CD4-positive, alpha-beta T cell treated with Interleukin-4 for 1 hour (primary cell): ENCODE results near the gene FCRL4.
A peak's percentile ranks its signal among the peaks of the same experiment; 100 is the strongest.

Experiments
- DNase-seq, 2 donors: peaks; one replicate each; pipeline ENCODE4 v3.0.0-alpha.2; 2020 to 2022

The FCRL4 gene

GRCh38 chr1:157597959-157598667, at the start of gene FCRL4:
Gene FCRL4 (minus strand): TSS chr1:157598085. CDS start chr1:157597944, 141 bp downstream.
- DNase-seq: no peak

GRCh38 chr1:157646144-157646543, 48.3 kb upstream of the FCRL4 start:
- no peak for DNase-seq

GRCh38 chr1:157641177-157641576, 43.3 kb upstream of the FCRL4 start:
- no peak for DNase-seq

DNA sequence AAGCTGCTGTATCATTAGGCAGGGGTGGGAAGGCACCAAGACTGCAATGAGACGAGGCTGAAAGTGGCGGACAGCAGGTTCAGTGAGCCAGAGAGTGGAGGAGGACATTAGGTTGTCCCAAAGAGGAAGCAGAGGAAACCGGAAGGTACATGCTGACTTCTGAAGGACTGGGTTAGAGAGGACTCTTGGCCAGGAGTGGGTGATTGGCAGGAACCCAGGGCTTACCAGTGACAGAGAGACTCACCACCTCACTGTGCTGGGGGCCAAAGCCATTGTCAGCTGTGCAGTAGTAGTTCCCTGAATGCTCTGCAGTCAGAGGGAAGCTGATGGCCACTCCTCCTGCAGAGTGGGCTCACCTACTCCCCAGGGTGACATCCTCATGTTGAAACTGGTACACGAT, 41.9 kb upstream of the FCRL4 start:
- no peak for DNase-seq

- peak in 1 of 2 donors; percentile 28 for DNase-seq
Measured at GRCh38 chr1:157628773-157629172, 30.9 kb upstream of the FCRL4 start.

DNA sequence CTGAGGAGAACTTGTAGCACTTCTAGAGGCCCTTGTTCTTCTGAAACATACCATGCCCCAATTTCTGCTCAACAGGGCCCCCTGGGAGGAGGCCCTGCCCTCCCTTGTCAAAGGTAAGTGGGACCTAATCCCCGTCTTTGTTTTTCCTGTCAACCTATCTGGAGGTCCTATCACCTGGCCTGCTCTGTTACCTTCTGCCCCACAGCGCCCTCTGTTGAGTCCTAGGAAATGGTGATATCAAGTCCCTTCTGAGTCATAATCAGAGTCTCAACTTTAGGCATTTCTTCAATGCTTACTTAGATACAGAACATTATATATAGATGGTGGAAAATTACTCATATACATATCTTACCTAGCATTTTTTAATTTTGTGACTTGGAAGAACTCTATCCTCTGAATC, 28.2 kb upstream of the FCRL4 start:
- DNase-seq: peak; percentile 2 to 26

GRCh38 chr1:157624471-157624870, 26.6 kb upstream of the FCRL4 start:
- DNase-seq: no peak

DNA sequence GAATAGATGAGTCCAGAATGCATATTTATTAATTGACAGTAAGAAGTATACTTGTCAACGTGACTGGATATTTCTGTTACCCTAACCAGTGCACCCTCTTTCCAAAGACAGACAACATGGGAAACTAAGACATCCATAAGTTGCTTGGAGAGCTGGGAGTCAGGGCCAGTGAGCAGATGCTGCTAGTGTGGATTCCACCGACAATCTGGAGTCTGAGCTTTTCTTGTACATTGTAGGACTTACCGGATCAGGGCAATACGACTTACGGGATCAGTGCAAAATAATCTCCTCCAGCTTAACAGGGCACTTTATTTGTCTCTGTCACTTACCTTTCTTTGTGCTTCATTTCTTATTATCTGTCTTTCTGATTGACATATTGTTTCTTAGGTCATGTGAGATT, 24.6 kb upstream of the FCRL4 start:
- DNase-seq: no peak

DNA sequence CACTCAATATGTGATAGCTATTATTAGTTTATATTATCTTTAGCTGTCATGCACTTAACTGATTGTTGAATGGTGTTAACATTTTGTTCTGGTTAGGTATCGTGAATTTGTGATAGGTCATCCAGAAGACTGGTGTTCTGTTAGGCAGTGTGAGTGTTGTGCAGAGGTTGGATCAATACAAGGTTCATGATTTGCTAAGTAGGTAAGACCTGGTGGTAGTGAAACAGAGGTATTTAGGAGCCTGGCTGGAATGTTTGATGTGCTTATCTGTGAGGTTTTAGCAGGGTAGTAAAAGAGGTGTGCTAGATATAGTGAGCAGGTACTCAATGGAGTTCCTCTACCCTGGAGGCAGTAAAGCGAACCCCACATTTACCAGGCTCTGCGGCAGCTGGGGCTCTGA, 20.3 kb upstream of the FCRL4 start:
- no peak for DNase-seq

DNA sequence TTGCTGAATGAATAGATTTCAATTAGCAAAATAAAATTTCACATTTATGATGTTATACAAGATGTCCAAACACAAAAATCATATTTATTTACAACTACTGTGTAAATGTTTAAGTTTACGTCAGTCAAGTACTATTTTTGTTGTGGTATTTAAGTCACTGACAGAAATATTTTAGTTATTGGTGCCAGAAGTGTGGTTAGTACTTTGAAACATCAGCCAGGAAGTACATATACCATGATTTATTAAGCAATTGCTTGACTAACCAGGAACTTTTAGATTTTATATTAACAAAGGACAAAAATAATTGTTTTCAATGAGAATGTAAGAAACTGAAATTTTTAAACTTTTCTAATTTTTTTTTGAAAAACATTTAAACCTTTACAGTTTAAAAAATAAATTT, 2.4 kb upstream of the FCRL4 start:
- no peak for DNase-seq

- no peak for DNase-seq
Measured at GRCh38 chr1:157596384-157596783, 1.5 kb downstream of the FCRL4 start.

- no peak for DNase-seq
Measured at GRCh38 chr1:157595356-157595755, 2.5 kb downstream of the FCRL4 start.

DNA sequence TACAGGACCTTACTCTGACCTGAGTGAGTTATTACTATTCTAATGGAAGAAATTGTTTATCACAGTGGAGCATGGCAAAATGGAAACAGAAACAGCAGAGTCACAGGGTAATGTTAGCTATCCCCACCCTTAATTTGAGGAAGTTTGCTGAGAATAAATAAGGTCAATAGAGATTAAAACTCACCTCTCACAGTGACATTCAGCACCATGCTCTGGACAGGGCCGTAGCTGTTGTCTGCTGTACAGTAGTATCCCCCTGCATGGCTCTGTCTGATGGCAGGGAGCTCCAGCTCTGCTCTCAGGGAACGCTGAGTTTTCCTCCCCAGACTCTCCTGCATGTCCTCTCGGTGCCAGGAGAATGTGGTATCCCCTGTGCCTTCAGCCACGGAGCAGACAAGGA, 11.9 kb downstream of the FCRL4 start:
- DNase-seq: no peak

- DNase-seq: peak in 1 of 2 donors; percentile 20
Measured at GRCh38 chr1:157584503-157584902, 13.4 kb downstream of the FCRL4 start.

- no peak for DNase-seq
Measured at GRCh38 chr1:157580828-157581210, 17.1 kb downstream of the FCRL4 start.

DNA sequence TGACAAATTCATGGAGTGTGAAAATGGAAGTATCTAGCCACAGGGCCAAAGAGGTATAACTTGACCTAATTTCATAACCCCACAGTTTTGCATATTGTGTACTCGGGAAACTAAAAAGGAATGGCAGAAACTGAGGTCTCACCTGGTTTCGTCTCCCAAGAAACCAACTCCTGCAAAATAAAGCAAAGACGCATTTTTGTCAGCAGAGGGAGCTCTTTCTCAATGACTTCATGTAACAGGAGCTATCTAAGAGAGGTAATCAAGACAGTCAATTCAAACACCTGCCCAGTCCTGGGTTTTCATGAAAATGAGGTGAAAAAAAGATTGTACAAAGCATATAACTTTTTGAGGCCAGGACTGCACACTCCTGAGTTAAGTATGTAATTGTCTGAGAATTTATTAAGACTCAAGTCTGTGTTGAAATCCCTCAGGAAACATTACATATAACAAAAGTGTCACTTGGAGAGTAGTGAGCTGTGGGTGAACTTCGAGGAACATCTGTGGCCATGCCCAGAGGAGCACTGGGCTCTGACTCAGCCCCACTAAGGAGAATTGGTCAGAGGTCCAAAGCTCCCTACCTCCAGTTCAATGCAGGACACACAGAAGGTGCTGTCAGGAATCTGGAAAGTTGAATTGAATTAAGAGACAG, 17.6 kb downstream of the FCRL4 start:
- DNase-seq: peak; percentile 42 to 63

GRCh38 chr1:157577420-157577819, 20.5 kb downstream of the FCRL4 start:
- DNase-seq: no peak

GRCh38 chr1:157575744-157576143, 22.1 kb downstream of the FCRL4 start:
- DNase-seq: no peak

- no peak for DNase-seq
Measured at GRCh38 chr1:157574836-157575235, 23.0 kb downstream of the FCRL4 start.

- peak in 1 of 2 donors; percentile 13 for DNase-seq
Measured at GRCh38 chr1:157566484-157567300, 31.2 kb downstream of the FCRL4 start.

DNA sequence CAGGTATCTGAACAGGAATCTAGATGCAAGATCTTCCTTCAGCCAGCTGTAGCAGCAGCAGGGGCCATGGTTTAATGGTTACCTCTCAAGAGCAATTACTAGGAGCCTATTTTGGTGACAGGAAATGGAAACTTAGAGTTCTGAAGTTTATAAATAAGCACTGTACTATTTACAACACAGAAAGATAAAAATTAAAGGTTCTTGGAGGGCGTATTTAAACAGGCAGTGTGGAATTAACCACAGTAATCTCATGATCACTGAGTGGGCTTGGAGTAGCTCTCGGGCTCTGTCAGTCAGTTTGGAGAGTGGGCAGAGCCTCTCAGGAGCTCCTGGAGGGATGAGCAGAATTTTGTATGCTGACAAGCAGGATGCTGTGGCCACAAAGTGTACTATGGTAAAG, 35.4 kb downstream of the FCRL4 start:
- no peak for DNase-seq

DNA sequence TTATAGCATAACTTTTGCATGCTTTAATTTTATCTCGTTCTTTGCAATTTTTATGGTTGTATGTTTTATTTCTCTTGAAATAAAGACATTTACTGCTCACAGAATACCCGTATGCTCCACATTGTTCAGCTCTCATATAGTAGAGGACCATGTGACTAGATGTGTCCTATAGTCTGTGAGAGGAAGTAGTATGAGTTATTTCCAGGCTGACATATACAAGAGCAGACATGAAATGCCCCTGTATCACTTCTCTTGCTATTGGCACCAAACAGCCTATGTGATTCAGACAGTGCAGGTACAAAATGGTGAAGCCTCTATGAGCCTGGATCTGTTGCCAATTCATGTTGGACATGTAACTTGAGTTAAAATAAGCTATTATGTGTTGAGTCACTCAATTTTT, 39.8 kb downstream of the FCRL4 start:
- no peak for DNase-seq
